ENCODE data around the gene XRN1.

The XRN1 gene

DNA sequence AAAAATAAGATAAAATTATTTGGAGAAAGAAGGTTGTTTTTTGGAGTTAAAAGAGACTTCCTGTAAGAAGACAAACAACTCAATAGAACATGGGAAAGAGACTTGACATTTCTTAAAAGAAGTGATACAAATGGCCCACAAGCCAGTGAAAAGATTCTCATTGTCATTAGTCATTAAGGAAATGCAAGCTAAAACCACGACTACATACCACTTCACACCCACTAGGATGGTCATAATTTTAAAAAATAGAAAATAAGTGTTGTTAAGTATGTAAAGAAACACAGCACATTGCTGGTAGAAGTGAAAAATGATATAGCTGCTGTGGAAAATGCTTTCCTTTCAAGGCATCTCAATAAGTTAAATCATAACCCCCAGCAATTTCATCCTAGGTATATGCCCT, 178.1 kb downstream of the XRN1 start:
- no peaks in the 10 kb centered on the region for H3K27me3 ChIP-seq (ENCODE audit: control insufficient read depth, insufficient read depth, low read length)
- no peaks in the 10 kb centered on the region for H3K9me3 ChIP-seq (ENCODE audit: control insufficient read depth, insufficient read depth, low read length)
- H3K36me3 ChIP-seq (ENCODE audit: control insufficient read depth, insufficient read depth, low read length): no peaks in the 10 kb centered on the region
- H3K4me3 ChIP-seq (ENCODE audit: low read depth, low read length): no peak overlapping the region
- no peaks in the 10 kb centered on the region; the same call in 1 of the 2 replicates for H3K4me1 ChIP-seq (ENCODE audit: control insufficient read depth, insufficient read depth, low read length)
- no peak overlapping the region for H3K9ac ChIP-seq (ENCODE audit: low read depth, low read length)
- no peak overlapping the region for H3K27ac ChIP-seq (ENCODE audit: low read depth, low read length)

DNA sequence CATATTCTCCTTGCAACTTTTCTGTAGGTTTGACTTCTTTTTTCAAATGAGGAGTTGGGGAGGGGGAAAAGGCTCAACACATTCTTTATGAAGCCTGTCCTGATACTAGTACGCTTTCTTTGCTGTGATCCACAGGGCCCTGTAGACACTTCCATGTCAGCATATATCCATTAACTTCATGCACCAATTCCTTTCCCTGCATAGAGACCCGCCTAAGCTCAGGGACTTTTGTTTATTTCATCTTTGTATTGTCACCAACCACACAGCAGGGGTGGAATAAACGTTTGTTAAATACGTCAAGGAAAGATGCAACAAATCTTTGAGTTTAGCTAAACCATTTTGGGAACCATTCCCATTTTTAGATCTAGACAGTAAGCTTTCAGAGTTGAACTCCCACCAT, 179.4 kb downstream of the XRN1 start:
- Histone ChIP-seq H3K9ac (ENCODE audit: low read depth, low read length) (no peak overlapping the region), H3K4me3 (ENCODE audit: low read depth, low read length) (no peak overlapping the region), H3K4me1 (ENCODE audit: control insufficient read depth, insufficient read depth, low read length) (no peaks in the 10 kb centered on the region; the same call in 1 of the 2 replicates), H3K27me3 (ENCODE audit: control insufficient read depth, insufficient read depth, low read length) (no peaks in the 10 kb centered on the region), H3K9me3 (ENCODE audit: control insufficient read depth, insufficient read depth, low read length) (no peaks in the 10 kb centered on the region), H3K27ac (ENCODE audit: low read depth, low read length) (no peak overlapping the region), H3K36me3 (ENCODE audit: control insufficient read depth, insufficient read depth, low read length) (no peaks in the 10 kb centered on the region)

DNA sequence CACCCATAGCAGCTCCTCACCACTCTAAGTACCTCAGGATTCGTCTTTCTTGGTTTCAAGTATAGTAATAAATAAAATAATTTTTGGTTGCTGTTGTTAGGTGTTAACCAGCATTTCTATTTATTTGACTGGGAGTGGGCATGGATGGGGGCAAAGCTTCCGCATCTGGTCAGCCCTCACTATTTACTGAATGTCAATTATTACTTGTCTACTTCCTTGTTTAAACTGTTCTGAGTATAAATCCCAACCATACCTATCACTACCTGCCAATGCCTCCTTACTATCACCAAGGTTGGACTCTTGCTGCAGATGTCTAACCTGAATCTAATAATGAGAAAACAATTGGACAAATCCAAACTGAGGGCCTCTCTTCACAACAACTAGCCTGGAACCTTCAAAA, 180.6 kb downstream of the XRN1 start:
- H3K4me1 ChIP-seq (ENCODE audit: control insufficient read depth, insufficient read depth, low read length): no peaks in the 10 kb centered on the region; the same call in 1 of the 2 replicates

DNA sequence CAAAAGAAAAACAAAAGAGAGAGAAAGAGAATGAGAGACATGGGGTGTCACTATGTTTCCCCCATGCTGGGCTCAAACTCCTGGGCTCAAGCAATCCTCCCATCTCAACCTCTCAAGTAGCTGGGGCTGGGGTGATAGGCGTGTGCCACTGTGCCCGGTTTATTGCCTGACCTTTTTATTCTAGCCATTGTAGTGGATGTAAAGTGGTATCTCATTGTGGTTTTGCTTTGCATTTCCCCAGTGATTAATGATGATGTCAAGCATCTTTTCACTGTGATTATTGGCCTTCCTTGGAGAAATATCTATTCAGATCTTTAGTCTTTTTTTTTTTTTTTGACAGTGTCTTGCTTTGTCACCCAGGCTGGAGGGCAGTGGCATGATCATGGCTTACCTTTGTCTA, 184.7 kb downstream of the XRN1 start:
- H3K27me3 ChIP-seq (ENCODE audit: control insufficient read depth, insufficient read depth, low read length): no peaks in the 10 kb centered on the region
- H3K4me1 ChIP-seq (ENCODE audit: control insufficient read depth, insufficient read depth, low read length): peaks cover 6% of the 10 kb centered on the region; the same call in 1 of the 2 replicates
- no peak overlapping the region for H3K4me3 ChIP-seq (ENCODE audit: low read depth, low read length)
- H3K9ac ChIP-seq (ENCODE audit: low read depth, low read length): no peak overlapping the region
- H3K36me3 ChIP-seq (ENCODE audit: control insufficient read depth, insufficient read depth, low read length): no peaks in the 10 kb centered on the region
- no peaks in the 10 kb centered on the region for H3K9me3 ChIP-seq (ENCODE audit: control insufficient read depth, insufficient read depth, low read length)
- no peak overlapping the region for H3K27ac ChIP-seq (ENCODE audit: low read depth, low read length)

More for the DNA sequence above, 180.6 kb downstream of the XRN1 start:
- H3K4me3 ChIP-seq (ENCODE audit: low read depth, low read length): no peak overlapping the region
- H3K36me3 ChIP-seq (ENCODE audit: control insufficient read depth, insufficient read depth, low read length): no peaks in the 10 kb centered on the region
- H3K9ac ChIP-seq (ENCODE audit: low read depth, low read length): no peak overlapping the region
- H3K27me3 ChIP-seq (ENCODE audit: control insufficient read depth, insufficient read depth, low read length): no peaks in the 10 kb centered on the region
- no peaks in the 10 kb centered on the region for H3K9me3 ChIP-seq (ENCODE audit: control insufficient read depth, insufficient read depth, low read length)
- H3K27ac ChIP-seq (ENCODE audit: low read depth, low read length): no peak overlapping the region

DNA sequence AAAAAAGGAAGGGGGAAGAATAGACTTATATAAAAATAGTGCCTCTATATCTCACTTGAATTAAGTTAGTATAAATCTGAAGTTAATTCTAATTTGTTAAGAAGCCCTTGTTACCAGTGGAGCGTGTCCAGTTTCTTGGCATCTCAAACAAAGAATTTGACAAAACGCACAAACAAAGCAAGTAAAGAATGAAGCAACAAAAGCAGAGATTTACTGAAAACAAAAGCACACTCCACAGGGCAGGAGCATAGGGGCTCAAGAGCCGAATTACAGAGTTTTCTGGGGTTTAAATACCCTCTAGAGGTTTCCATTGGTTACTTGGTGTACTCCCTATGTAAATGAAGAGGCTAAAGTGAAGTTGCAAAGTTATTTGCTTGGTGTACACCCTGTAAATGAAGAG, 188.5 kb downstream of the XRN1 start:
- H3K4me1 ChIP-seq (ENCODE audit: control insufficient read depth, insufficient read depth, low read length): peaks cover 6% of the 10 kb centered on the region; the same call in 1 of the 2 replicates
- no peak overlapping the region for H3K9ac ChIP-seq (ENCODE audit: low read depth, low read length)
- no peaks in the 10 kb centered on the region for H3K27me3 ChIP-seq (ENCODE audit: control insufficient read depth, insufficient read depth, low read length)
- H3K27ac ChIP-seq (ENCODE audit: low read depth, low read length): no peak overlapping the region
- no peak overlapping the region for H3K4me3 ChIP-seq (ENCODE audit: low read depth, low read length)
- no peaks in the 10 kb centered on the region for H3K9me3 ChIP-seq (ENCODE audit: control insufficient read depth, insufficient read depth, low read length)
- H3K36me3 ChIP-seq (ENCODE audit: control insufficient read depth, insufficient read depth, low read length): no peaks in the 10 kb centered on the region

GRCh38 chr3:142256712-142257333, 191.0 kb downstream of the XRN1 start:
- no peak overlapping the region for H3K27ac ChIP-seq (ENCODE audit: low read depth, low read length)
- no peaks in the 10 kb centered on the region for H3K36me3 ChIP-seq (ENCODE audit: control insufficient read depth, insufficient read depth, low read length)
- H3K27me3 ChIP-seq (ENCODE audit: control insufficient read depth, insufficient read depth, low read length): no peaks in the 10 kb centered on the region
- no peak overlapping the region for H3K9ac ChIP-seq (ENCODE audit: low read depth, low read length)
- no peaks in the 10 kb centered on the region for H3K9me3 ChIP-seq (ENCODE audit: control insufficient read depth, insufficient read depth, low read length)
- H3K4me3 ChIP-seq (ENCODE audit: low read depth, low read length): no peak overlapping the region
- peaks cover 6% of the 10 kb centered on the region; the same call in 1 of the 2 replicates for H3K4me1 ChIP-seq (ENCODE audit: control insufficient read depth, insufficient read depth, low read length)

Data from HUES48 (cell line).